ENCODE results near the gene TRMT2A.

GRCh38 chr22:20069331-20070042, 47.5 kb downstream of the TRMT2A start:
- TF ChIP-seq CTCF (conservative IDR thresholded peaks at IDR 0.05; ENCODE audit: low read length) (no peak), EZH2phosphoT487 (IDR thresholded peaks at IDR 0.05; ENCODE audit: borderline replicate concordance, low read depth, low read length) (no peak)

All from OCI-LY7 (cell line).